Globus pallidus (tissue), 1 donor: Measurements from ENCODE around the gene NPPC.
"Not testable (repeated sequence)": the region's sequence is repeated elsewhere in the genome, so short reads cannot be mapped to it uniquely, and the experiment has no call there.

Experiments used
- DNase-seq: peaks from one replicate; pipeline ENCODE4 v3.0.0-alpha.2; 2015; ENCODE audit warnings: low spot score

NPPC gene

DNA sequence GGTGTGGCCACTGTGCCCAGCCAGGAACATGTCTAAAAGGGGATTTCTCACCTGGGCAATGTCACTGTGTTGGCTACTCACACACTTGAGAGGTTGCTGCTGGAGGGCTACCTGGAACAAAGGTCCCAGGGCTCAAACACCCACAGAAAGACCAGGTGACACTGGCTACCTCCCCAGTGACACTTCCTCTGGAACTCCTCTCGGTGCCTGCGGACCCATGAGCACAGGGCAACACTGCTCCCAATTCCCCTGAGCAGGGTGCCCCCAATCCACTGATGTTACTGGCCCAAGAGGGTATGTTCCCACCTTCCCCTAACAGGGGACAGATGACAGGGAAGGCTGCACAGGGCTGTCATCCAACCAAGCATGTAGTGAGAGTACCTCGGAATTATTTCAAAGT lies 5.8 kb downstream of the NPPC start:
- DNase-seq, result no peak

DNA sequence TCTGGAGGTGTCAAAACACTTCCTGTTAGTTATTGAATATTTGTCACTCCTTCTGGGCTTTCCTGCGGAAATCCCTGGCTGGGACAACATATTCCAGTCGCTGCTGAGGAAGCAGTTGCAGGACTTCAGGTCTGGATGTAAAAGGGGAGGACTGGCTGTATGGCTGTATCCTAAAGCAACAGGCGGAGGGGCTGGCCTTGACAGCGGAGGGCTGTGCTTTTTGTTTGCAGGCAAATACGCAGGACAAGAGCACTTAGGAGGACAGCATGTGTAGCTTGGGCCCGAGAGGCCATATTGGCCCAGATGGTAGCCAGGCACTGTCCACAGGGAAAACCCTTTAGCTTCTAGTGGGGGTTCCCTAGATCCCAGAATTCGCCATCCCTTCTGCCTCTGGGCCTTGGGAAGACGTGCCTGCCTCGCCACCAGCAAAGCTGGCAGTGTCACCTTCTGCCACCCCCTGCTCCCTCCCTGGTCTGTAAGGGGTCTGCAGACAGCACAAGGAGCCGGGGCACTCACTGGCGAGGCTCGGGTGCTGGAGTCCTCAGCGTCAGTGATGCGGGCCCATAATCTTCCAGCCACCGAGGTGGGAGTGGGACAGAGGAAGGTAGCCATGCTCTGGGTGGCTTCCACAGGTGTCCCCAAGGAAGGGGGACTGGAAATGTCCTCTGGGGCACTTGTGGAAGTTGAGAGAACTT lies 6.7 kb downstream of the NPPC start:
- no peak for DNase-seq

DNA sequence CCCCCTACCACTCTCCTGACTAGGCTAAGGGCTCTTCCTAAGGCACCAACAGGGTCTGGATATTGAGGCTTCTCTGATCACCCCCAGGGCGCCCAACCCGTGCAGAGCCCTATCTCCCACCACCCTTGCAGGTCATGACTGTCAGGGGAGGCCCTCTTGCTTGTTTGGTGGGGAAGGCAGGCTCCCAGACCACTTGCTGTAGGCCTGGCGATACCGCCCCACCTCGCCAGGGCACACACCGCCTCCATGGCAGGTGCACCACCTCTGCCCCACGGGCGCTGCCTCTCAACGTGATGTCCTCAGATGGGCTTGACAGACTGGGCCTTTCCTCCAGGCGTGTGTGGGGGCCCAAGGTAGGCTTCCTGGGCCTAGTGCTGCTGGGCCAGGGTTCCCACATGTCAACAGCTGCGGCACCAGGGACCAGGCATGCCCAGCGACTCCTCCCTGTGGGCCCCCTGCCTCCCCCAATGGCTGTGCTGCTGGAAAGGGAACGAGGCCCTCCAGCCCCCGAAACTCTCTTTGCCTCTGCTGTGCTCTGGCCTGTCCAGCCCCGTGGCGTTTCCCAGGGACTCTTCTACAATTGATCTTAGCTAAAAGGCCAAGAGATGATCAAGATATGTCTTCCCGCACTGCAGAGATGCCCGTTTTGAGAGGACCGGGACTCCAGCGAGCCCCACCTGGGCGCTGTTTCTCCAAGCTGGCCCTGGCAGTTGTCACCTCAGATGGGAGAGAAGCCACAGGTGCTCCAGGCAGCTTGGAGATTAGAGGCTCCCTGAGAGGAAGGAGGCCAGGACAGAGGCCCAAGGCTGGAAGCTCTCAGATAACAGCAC lies 7.5 kb downstream of the NPPC start:
- no peak for DNase-seq

DNA sequence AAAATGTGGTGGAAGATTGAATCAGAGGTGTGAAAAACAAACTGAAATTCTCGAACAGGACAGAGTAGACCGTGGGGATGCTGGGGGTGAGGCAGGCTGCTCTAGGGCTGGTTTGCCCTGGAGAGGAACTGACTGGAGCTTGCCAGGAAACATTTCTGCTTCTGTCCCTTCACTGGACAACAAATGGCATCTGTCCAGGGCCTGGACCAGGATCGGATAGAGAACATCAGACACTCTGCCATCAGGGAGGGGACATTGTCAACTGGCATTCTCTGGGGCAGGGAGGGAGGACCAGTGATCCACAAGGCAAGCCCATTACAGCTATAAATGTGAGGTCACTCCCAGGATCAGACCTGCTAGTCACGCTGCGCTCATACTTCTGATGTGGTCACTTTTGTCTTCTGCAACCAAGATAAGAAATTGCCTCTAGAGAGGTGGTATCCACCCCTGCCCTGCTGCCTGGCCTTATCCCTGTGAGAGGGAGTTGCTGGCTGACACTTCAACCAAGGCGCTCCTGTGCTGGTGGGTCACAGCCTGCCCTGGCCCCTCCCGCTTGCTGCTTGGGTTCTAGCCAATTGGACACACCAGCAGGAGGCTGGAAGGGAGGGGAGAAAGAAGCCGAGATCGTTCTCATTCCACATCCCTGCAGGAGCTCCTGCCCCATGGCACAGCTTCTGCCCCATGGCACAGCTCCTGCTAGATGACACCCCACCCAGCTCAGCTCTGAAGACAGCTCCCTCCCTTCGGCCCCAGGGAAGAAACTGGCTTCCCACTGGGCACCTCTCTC lies 8.7 kb downstream of the NPPC start:
- peak; percentile 73 for DNase-seq

DNA sequence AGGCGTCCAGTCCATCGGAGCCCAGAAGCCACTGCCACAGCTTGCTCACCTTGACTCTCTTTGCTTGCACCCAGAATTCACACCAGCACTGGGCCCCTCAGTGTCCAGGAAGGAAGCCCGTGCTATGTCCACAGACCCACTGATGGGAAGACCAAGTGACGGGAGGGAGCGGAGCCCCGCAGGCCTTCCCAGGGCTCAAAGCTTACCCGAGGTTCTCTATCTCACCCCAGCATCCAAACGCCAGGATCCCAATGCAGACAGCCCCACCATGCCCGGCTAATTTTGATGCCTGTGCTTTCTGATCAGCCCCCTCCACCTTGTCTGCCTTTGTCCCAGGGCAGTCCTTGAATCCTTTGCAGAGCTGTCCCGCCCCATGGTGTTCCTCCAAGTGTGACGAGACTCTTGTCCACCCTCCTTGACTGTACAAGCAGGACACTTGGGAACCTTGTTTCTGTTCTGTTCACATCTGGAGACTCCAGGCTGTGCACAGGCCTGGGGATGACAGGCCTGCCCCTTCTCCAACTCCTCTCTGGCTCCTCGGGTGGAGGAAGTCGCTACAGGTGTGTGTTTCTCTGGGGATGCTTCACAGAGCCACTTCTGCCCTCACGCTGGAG lies 12.0 kb downstream of the NPPC start:
- DNase-seq, result no peak

DNA sequence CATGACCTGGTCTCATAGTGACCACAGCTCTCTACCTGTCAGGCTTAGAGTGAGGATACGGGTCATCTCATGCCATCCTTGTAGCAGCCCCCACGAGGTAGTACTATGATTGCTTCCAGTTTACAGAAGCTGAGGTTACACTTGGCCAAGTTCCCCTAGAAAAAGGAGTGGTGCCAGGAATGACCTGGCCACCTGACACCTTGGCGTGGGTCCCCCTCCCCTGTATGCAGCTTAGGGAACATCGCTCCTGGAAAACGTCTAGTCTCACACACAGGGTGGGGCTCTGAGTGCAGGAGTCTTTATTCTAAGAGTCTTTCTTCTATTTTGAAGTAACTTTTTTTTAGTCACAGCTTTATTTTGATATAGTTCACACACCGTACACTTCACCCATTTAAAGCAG lies 14.8 kb downstream of the NPPC start:
- no peak for DNase-seq

DNA sequence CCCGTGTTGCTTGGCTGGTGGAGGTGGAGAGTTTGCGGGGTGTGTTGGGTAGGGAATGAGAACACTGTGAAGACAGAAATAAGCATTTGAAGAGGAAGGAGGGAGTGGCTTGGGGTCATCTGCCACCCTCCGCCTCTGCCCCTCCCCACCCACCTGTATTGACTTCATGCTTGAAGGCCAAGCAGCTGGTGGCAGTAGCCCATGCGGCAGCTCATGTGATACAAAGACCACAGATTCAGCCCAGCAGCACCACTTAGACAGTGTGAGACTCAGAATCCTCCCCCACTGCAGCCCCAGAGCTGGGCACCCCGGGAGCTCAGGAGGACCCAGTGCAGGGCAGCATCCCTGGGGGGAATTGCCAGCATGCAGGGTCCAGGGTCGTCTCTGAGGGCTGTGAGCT lies 15.4 kb downstream of the NPPC start:
- no peak for DNase-seq

DNA sequence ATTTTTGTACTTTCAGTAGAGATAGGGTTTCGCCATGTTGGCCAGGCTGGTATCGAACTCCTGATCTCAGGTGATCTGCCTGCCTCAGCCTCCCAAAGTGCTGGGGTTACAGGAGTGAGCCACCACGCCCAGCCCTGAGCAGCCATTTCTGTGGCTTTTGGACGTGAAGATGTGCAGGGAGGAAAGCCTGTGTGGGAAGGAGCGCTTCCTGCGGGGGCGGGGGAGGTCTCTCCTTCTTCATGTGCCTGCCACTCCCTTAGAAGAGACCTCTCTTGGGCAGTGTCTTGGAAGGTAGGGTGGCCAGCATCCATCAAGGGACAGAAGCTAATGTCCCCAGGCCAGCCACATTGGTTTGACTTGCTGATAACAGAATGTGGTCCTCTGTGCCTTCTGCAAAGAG lies 16.0 kb downstream of the NPPC start:
- DNase-seq, result not testable (repeated sequence)

DNA sequence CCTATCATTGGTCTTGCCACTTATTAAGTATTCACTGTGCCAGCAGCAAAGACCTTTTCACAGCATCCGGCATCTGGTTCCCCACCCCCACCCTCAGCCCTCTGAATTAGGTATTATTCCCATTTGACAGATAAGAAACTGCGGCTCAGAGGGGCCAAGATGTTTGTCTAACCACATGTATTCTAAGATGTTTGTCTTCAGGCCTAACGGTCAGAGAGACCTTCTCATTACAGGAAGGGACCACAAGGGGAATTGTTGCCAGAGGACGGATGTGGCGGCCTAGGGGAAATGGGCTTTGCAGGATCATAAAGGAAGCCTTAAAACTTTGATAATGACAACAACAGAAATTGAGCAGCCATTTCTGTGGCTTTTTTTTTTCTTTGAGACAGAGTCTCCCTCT lies 16.6 kb downstream of the NPPC start:
- no peak for DNase-seq

DNA sequence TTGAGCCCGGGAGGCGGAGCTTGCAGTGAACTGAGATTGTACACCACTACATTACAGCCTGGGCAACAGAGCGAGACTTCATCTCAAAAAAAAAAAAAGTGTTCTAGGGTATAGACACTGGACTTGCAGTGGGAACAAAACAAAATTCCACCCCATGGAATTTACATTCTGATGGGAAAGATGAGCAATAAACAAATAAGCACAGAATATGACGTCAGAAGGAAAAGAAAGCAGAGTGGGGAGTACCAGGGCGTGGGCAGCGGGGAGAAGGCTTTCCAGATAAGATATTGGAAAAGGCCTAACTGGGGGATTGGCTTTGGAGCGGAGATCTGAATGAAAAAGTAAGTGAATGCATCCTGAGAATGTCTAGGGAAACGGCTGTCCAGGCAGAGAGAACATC lies 17.6 kb downstream of the NPPC start:
- no peak for DNase-seq

DNA sequence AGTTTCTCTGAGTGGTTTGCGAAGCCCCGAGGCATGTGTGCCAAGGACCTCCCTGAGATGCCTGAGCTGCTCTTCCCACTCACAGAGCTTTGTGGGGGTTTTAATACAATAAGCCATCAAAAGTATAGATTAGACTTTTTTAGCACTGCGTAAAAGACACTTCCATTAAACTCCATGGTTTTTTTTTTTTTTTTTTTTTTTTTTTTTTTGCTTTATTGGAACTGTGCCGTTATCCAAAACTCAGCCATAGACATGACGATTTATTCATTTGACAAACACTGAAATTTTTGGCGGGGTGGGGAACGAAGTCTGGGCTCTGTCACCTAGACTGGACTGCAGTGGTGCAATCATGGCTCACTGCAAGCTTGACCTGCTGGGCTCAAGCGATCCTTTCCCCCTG lies 18.4 kb downstream of the NPPC start:
- no peak for DNase-seq

DNA sequence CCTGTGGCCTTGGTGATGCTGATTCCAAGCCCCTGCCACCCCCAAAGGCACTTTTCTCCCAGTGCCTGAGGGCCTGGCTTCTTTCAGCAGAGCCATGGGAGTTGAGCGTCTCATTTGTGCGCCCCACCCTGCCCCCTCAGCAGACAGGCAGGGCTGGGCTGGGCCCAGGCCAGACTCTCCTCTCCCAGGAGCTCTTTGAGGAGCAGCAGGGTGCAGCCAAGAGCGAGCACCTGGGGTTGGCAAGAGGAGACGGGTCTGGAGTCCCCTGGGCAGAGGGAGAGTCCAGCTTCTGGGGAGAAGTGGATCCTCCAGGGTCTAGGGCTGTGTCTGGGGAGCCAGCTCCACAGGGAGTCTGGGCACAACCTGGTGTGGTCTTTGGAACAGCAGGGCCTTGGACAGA lies 21.2 kb downstream of the NPPC start:
- no peak for DNase-seq

DNA sequence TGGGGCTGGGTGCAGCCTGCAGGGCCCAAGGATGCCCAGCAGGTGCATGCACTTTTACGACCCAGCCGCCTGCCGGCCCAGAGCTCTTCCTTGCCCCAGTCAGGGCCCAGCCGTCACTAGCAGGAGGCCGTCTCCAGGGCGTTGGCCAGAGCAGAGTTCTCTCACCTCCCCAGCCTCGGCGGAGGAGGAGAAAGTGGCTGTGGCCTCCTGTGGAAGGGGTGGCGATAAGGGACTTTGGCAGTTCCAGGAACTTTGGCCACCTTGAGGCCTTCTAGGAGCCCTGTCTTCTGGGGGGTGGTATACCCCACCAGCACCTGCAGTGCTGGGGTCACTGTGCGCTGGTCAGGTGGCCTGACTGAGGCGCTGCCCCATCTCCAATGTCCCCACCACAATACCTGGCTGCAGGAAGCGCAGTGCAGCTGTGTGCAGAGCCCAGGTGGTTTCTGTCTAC lies 22.0 kb downstream of the NPPC start:
- DNase-seq, result no peak

DNA sequence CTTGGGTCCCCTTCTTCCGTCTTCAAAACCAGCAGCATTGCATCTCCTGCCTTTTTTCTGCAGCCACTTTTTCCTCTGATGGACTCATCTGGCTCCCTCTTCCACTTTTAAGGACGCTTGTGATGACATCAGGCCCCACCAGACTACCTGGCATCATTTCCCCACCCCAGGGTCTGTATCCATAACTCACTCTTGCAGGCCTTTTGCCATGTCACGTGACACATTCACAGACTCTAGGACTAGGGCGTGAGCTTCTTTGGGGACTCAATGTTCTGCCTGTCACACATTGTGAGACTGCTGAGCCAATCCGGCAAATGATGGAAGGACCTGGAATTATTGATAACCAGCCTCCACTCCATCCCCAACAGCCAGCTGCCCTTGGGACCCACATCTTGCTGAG lies 23.6 kb downstream of the NPPC start:
- DNase-seq, result no peak

DNA sequence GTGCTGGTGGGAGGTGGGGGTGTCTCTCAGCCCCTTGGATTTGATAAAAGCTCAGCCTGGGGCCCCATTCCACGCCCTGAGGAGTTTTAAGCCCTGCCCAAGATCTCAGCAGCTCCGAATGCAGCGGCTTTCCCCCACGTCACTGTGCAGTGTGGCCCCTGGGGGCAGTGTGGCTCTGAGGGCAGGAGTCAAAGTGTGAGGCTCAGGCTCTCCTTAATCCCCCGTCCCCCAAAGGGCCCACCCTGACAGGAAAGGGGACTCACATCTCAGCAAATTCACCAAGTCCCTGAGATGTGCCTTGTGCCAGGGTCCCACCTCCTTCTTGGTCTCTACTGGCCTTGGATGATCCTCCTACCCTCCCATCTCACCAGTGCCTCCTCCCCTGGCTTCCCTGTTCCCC lies 25.2 kb downstream of the NPPC start:
- no peak for DNase-seq

DNA sequence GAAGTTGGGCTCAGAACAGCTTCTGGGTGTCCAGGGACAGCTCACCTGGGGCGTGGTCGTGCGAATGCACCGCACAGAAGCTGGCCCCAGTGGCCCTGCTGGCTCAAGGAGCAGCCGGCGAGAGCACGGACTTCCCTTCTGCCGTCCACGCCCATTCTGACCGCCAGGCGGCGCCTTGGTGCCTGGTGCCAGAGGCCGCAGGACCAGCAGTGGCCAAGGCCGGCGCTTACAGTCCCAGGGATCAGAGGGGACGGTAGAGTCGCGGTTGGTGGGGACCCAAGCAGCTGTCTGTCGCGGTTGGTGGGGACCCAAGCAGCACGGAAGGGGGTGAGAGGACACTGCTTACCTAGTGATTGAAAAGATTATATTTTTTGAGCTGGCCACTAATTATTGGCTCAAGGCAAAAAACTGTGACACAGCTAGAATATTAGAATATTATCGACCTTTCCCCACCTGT lies 25.7 kb downstream of the NPPC start:
- DNase-seq, result peak; percentile 52

DNA sequence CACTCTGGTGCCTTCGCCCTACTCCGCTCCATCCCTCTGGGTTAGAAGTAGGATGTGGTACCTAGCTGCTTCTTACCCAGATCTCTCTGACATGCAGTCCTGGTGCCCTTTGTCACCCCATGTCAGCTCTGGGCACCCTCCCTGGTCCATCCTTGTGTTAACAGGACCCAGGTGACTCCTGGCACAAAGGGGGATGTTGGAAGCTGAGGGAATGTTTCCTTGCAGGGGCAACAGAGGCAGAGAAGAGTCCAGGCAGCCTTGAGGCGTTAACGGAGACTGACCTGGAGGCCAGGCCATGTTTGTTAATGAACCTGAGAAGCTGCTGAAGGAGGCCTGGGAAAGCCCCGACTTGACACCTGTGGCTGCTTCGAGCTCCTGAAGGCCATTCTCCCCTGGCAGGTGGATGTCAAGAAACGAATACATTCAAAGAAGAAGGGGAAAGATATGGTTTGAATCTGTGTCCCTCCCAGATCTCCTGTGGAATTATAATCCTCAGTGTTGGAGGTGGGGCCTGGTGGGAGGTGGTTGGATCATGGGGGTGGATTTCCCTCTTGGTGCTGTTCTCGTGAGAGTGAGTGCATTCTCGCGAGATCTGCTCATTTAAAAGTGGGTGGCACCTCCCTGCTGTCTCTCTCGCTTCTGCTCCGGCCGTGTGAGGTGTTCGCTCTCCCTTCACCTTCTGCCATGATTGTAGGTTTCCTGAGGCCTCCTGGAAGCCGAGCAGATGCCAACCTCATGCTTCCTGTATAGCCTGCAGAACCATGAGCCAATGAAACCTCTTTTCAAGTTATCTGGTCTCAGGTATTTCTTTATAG lies 31.4 kb downstream of the NPPC start:
- no peak for DNase-seq

DNA sequence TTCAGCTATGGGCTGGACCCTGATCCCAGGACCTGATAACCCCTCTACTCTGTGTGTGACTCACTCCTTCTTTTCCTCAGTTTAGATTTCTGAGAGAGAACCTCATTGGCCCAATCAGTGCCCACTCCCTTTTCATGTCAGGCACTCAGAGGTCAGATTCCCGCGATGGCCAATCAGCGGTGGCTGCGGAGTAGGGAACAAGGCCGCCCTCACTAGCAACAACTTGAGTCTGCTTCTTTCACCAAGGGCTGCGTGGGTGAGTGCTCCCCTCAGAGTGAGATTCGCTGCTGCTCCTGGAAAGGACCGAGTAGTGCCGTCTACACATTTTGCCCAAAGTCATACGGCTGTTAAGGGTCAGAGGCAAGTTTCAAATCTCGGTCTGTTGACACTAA lies 34.7 kb downstream of the NPPC start:
- no peak for DNase-seq

DNA sequence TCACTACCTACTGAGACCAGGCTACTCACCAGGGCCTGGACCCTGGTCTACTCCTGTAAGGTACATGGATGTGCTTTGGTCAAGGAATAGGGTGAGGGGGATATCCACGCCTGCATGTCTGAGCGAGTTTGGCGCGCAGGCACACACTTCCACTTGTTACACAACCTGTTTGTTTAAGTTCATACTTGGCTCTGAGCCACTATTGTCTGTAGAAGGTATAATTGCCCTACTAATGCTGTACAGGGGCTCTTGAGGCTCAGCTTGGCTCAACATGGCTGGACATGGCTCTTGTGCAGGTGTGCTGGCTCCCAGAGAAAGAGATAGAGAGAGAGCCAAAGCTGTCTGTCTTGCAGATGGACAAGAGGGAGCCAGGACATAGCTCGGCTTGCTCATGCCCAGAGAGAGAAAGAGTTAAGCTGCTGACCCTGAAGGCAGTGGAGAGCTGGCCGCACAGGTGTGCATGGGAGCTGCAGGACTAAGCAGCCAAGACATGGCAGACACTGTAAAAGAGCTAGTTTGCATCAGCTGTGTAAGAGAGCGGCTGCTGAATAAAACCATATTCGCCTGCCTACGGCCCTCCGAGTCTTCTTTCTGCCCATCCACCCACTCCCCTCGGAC lies 35.2 kb downstream of the NPPC start:
- DNase-seq, result no peak

DNA sequence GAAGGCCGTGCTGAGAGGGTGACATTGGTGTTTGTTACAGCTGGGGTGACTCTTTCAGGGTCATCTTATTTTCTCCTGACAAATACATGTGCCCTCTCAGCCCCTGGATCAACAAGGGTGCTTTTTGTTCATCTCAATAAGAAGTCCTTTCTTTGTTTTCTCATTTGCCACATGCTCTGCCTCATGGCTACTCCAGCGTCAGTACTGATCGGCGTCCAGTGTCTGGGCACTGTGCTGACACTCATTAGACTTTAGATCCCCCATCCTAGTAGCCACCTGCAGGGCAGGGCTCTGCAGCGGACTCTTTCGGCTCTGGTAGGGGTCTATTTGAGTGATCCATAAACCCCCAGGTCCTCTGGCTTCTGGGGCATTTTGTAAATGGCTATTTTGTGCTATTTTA lies 38.4 kb downstream of the NPPC start:
- peak; percentile 19 for DNase-seq

DNA sequence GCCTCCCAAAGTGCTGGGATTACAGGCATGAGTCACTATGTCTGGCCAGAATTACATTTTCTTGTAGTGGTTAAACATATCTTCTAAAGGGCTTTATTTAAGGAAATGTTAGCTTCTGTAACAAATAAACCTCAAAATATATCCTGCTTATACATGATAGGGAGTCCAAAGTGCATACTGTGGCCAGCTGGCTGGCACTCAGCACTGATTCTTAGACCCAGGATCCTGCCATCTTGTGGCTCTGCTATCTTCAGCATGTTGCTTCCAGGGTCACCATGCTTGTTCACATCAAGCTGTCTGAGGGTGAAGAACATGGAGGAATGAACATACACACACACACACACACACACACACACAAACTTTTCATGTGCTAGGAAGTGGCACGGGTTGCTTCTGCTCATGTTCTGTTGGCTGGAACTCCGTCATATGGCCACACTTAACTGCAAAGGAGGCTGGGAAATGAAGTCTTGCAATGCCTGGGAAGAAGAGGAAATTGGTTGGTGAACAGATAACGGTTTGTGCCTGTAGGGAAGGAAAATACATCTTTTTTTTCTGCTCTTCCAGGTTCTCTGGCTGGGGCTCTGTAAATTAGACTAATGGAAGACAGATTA lies 40.0 kb downstream of the NPPC start:
- DNase-seq, result no peak
